NCI-H345 treated with DMSO at 0.1 percent for 48 hours (cell line): ENCODE data around the gene CADPS.
A peak's percentile ranks its signal among the peaks of the same experiment; 100 is the strongest.

Experiments used
- DNase-seq: peaks from one replicate; lab custom pipeline; 2025; ENCODE audit not compliant: unreplicated experiment; lab: John Stamatoyannopoulos, UW

Gene CADPS

DNA sequence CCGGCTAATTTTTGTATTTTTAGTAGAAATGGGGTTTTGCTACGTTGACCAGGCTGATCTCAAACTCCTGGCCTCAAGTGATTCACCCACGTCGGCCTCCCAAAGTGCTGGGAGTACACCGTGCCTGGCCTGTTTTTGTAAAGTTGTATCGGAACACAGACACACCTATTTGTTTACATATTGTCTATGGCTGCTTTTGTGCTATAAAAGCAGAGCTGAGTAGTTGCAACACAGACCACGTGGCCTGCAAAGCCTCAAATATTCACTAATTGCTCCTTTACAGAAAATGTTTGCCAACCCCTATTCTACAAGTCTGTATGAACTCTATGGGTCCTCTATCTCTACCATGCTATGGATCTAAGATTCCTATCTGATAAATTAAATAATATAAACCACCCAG is 175.5 kb downstream of the CADPS start:
- DNase-seq: no peak

DNA sequence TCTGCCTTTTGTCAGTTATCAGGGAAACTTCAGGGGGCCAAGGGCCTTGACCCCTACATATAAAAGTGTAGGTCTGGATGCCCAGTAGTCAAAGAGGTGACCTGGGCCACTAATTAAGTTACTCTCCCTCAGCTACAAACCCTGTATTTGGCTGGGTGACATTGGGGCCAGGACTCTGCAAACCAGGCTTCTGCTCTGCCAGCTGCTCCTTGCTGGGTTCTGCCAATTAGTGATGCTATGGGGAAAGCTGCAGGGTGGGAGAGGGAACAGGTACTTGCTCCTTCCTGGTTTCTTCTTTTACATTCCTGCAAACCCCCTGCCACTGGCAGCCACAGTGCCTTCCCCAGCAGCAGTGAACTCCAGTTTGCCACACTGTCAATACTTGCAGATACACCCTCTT is 179.2 kb downstream of the CADPS start:
- no peak for DNase-seq

DNA sequence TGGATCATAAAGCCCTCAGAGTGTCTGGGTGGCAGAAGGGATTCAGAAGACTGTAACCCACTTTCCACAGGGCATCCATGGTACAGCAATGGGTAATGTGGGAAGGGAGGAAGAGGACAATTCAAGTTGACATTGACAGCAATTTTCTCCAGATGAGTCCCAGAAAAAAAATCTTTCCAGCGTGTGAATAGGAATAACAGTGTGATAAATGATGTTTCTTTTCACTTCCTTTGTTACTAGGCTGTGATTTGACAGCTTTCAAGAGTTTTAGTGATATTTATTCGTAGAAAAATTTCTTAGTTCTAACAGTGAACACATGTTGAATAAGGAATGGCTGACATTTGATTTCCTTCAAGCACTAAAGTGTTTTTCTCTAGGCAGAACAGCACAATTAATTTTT is 186.4 kb downstream of the CADPS start:
- DNase-seq: no peak

DNA sequence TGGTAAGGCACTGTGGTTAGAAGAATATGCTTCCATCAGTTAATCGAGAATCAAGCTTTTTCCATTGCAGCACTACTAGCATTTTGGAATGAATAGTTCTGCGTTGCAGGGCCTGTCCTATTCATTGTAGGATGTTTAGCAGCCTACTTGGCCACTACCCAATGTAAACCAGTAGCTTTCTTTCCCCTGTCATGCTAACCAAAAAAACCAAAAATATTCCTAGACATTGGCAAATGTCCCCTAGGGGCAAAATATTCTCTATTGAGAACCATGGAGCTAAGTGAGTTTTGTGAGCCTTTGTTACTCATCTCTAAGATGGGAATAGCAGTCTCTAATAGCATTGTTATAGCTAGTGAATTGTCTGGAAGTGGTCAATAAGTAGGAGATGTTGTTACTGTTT is 187.2 kb downstream of the CADPS start:
- no peak for DNase-seq

DNA sequence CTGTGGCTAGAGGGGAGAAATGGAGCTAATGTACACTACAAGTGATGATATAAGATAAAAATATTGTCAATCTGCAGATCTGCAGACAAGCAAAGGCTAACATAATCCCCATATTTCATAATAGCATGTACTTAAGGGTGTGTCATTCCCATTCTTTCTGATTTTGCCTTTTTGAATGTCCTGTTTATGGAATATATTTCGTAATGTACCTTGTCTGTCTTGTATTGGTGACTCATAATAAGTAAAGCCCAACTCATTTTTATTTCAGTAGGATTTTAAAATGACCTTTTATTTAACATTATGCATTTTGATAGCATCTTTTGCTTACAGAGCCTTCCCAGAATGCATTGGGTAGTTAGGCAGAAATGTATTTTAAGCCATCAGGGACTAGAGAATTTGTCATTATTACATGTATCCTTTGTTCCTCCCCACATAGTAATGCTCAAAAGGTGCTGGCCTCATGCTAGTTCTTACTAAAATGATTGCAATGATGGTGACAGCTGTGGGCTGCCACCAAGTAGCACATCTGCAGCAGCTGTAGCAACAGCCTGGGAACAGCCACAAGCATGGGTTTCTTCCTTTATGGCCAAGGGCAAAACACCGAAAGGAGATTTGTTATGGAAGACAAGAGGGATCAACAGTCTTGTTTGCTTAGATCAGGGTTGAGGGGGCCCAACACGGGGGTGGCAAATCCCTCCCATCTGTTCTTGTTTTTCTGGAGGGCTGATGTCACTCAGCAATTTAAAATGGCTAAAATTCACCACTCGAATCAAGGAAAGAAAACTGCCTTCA is 188.5 kb downstream of the CADPS start:
- no peak for DNase-seq

DNA sequence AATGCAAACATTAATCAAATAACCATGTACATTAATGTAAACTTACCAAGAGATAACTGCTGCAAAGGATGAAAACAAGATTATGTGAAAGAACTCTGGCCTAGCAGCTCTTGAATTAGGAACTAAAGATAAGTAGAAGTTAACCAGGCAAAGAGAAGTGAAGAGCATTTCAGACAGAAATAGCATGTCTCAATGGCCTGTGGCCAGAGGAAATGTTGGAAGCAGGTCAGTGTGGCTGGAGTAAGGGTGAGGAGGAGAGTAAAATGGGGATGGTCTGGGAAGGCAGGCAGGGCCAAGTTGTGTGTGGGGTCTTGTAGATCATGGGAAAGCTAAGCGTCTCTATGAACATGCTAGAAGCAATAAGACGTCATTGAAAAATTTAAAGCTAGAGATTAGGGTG is 192.4 kb downstream of the CADPS start:
- no peak for DNase-seq

DNA sequence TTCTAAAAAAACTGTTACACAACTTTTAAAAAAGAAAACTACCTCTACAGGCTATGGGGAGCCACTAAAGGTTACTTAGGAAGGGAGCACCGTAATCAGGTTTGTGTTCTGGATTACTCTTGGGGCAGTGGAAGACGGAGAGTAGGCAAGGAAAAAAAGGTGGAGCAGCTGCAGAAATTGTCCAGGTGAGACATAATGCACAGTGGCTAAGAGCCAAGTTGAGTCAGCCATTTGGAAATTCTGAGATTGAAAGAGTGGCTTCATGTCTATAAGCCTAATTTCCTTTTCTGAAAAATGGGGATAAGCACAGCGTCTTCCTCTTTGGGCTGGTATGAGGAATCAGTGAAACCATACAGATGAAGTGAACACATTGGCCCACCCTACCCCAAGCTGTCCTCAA is 195.2 kb downstream of the CADPS start:
- no peak for DNase-seq

DNA sequence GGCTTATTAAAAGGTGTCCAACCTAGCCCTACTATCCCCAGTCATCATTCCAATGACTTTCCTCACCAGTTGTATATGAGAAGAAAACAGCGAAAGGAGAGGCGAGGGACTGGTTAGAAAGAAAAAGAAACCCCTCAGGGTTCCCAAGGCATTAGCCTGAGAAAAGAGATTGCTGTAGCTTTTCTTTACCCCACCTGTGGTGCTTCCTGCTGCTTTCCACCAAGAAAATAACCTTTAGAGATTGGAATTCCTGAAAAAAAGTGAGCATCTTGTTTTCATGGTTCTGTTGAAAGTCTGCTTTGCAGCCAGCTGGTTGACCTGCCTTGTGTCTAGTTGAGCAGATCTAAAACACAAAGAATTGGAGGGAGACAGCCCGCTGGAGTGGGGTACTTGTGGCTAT is 196.4 kb downstream of the CADPS start:
- no peak for DNase-seq

DNA sequence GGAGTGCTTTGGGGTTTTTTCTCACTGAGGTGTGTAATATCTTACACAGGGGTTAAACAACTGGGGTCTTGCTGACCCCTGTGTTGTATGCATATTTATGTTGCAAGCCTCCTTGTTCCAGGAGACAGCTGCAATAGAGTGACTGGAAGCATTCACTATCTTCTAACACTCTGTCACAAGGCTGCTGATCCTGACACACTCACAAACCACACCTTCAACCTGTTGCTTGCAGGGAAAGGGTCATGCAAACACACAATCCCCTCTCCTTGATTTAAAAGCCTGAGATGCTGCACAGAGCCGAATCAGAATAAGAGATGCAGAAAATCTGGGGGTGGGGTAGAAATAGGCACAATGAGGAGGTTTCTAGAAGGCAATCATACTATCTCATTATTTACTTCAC is 197.3 kb downstream of the CADPS start:
- no peak for DNase-seq

DNA sequence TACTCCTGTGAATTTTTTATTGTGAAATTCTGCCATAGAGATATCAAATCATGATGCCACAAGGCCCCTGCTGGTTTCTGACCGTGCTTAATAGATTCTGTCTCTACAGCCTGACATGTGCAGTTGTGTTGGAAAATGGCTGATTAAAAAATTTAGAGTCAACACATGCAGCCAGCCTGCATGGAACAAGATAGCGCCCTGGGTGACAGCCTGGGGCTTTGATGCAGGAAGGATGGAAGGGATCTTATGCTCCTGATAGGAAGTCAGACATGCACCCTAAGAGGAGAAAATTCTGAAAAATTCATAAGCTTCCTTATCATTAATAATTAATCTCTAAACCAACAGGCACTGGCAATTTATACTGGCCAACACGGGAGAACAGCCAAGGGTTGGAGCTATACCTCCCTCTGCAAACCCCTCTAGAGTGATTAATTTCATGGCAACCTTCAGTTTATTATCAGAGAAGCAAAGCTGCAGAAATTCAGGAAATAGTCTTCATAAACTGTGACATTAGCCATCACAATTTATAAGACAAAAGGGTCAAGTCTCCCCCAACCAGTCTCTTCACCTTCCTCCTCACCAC is 198.4 kb downstream of the CADPS start:
- DNase-seq: no peak

DNA sequence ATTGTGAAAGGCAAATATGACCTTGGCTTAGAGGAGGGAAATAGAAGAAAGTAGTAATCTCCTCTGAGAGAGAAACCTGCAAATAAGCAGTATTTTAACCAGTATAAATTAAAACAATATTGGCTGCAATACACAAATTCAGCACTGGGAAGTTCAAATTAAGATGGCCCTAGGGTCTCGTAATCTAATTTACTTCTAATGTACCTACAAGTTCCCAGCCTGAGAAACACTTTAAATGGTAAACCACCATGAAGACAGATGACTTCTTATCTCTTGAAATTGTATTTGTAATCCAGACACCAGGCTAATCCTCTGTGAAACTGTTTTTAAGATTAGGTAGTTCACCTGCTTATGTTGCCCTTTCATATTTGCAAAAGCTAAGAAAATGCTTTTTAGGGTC is 199.7 kb downstream of the CADPS start:
- DNase-seq: no peak

DNA sequence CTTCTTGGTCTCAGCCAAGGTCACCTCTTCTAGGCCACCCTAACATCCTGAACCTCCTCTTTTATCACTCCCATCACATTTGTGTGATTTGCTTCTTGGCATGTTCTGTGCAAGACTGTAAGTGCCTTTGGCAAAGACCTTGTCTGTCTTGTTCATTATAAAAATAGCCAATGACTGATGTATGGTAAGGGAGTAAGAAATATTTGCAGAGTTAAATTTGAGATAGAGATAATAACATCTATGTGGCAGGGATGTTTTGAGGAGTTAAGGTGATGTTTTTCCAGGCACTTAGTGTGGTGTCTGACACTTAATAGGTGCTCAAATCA is 202.3 kb downstream of the CADPS start:
- no peak for DNase-seq

DNA sequence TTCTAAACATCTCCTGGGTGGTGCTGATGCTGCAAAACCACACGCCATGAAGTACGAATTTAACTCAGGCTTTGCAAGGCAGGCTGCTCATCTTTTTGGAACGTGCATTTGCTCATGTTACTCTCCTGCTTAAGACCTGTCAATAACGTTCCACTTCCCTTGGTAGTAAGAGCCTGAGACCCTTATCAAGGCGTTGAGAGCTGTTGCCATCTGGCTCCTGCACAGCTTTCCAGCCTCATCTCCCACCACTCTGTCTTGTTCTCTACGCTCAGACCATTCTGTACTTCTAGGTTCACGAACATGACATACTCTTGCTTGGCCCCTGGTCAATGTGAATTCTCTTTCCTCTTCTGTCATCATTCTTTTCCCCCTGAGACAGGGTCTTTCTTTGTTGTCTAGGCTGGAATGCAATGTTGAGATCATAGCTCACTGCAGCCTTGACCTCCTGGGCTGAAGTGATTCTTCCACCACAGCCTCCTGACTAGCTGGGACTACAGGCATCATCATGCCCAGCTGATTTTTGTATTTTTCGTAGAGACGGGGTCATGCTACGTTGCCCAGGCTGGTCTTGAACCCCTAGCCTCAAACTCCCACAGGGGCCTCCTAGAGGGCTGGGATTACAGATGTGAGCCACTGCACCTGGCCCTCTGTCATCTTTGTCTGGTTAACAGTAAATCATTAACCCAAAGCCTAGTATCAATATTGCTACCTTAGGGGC is 202.8 kb downstream of the CADPS start:
- DNase-seq: no peak

DNA sequence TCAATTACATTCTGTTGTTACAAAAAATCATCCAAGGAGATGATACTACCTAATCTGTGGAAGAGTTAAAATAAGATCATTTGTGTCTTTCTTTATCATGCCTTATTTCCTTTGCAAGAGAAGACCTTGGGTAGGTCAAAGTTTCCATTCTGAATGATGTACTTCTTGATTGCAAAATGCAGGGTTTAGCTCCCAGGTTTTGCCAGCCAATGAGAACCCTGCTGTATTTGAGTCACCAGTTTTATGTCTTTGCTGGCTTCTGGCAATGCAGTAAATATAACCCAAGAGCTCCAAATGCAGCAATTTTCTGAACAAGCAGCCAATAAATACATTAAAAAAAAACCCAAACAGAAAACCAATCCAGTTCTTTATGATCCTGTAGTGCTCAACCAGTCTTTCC is 204.9 kb downstream of the CADPS start:
- DNase-seq: no peak

DNA sequence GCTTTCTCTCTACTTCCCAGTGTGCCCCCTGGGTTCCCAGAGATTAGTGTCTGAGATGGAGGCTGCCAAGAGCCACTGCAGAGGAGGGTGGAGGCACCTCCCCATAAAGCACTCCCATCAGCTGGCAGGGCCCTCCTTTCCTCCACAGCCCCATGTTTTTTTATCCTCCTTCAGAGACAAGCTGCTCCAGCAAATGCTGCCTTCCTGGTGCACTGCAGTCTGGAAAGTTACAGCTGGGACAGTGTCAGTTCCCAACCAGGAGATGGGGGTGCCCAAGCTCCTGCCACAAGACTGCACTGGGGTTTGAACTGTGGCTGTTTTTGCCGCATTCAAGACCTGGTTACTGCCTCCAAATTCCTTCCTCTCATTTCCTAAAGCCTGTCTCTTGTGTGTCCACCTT is 206.1 kb downstream of the CADPS start:
- DNase-seq: no peak

DNA sequence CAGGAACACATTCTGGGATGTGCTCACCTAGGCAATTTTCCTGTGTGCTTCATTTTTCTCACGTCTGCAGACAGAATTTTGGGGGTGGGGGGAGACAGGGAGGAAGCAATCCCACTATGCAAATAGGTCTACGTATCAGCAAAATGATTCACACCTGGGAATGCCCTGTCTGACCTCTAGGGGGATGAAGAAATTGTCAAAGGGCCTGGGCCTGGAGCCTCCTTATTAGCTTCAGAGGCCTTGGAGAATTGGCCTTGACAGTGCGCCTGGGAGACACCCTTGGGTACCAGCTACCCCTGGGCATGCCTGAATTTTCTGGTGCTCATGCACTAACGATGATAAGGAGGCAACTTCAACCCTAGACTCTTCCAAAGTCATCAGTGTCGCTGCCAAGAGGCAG is 207.5 kb downstream of the CADPS start:
- no peak for DNase-seq

DNA sequence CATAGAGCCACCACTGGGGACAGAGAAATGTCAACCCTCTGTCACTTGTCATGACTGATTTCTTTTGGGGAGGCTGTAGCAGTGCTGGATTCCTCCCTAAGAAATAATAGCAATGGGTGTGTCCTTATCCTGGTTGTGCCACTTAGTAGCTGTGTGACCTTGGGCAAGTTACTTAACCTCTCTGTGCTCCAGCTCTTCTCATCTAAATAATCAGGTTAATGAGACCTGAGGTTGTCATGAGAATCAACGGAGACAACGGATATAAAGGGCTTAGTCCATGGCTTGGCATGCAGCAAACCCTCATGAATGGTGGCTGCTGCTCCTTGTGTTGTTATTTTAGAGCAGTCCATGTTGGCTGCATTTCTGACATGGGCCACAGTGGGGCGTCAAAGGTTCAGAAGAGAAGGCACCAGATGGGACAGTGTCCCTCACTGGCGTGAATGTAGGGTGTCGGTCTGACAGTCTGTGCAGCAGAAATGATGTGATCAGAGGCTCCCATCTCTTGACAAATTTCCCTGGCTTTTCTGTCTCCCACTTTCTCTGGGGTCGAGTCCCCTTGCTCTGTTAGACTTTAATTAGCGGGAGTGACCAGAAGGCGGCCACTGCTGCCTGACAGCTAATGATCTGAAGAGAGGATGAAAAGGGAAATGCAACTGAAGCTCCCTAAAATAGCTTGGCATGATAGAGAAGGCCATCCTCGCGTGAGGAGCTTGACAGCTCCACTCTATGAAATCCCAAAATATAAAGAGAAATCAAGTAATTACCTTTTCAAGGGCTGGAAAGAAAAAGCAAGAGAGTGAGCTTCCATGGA is 209.4 kb downstream of the CADPS start:
- peak; percentile 54 for DNase-seq

DNA sequence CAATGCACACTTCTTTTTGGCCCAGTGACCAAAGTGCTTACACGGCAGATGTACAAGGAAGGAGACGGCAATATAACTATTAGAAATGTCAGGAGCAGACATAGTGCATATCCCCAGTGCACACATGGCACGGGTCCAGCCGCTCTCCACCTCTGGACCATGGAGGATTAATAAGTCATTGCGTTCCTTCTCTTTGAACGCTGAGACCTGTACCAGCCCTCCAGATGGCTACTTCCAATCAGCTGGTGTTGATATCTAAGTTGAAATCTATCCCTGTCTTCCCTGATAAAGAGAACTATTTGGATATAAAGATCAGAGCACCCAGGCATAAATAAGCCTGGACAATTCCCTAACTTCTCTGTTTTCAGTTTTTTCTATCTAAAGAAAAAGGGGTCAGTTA is 212.5 kb downstream of the CADPS start:
- no peak for DNase-seq

DNA sequence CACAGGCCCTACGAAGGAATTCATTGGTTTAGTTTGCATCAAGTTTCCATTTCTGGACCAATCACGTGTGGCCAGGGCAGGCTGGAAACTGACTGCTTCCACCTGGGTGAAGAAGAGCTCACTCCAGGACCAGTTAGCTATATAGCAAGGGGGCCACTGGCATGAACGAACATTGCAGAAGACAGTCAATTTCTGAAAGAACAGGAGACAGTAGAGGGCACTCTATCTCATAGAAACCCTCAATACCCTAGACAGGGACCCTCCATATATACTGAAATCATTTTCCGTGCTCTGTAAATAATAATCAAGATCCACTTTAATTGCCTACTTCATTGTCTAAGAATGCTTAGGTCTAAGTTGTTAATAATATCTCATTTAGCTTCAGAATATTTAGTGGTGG is 215.6 kb downstream of the CADPS start:
- DNase-seq: no peak

DNA sequence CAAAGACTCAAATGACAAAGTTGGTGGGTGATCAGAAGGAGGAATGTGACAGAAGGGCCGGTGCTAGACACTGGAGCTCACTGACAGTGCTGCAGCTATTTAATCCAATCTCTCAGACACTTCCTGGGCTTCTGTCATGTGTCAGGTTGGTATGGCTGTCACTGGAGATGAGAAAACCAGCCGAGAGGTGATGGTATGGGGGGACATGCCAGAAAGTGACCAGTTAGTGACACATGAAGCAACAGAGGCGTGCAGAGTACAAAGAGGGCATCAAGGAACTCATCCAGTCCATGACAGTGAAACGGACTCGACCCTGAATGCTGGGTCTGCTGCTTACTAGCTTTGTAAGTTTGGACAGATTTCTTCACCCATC is 219.5 kb downstream of the CADPS start:
- DNase-seq: no peak

DNA sequence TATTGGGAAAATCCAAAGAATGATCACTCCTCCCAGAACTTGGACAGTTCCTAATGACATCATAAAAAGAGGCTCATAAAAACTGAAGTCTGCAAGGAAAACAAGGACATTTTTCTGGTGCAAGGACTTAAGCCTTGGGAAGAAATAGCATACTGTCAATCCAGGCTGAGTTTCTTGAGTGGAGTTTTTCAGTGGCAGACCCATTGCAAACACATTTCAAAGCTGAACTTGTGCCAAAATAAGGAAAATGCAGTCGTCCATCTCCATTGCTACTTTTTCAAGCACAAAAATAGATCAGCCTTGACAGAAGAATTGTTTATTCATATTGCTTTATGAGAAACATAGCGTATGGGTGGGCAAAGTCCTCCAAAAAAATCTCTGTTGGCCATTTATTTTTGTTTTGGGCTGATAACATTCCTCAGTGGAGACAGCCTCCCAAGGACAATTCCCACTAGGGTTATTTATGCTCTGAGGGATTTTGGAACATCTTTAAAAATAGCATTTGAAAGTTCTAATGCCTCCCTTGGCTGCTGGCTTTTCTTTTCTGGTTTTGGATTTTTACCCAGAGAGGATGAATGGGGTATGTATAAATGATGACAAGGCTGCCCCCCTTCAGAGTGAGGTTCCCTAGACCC is 220.0 kb downstream of the CADPS start:
- no peak for DNase-seq
